ENCODE measurements around the gene TSHZ2.

The TSHZ2 gene

GRCh38 chr20:52992632-52993031 lies 20.5 kb downstream of the TSHZ2 start:
- CTCF ChIA-PET = no interaction called here
- DNase-seq (ENCODE audit: extremely low spot score) = no peak
- no peak for TF ChIP-seq SUZ12 (IDR thresholded peaks at IDR 0.05)
- no peak for TF ChIP-seq PKNOX1 (IDR thresholded peaks at IDR 0.05)
- TF ChIP-seq HDGF (IDR thresholded peaks at IDR 0.05; ENCODE audit: borderline replicate concordance) = no peak
- no peak for TF ChIP-seq FOXA1 (IDR thresholded peaks at IDR 0.05)
- no peak for TF ChIP-seq LEF1 (IDR thresholded peaks at IDR 0.05; ENCODE audit: borderline replicate concordance)
- TF ChIP-seq ZNF384 (IDR thresholded peaks at IDR 0.05) = no peak
- TF ChIP-seq L3MBTL2 (conservative IDR thresholded peaks at IDR 0.05) = no peak
- no peak for TF ChIP-seq NFRKB (IDR thresholded peaks at IDR 0.05)
- TF ChIP-seq BHLHE40 (IDR thresholded peaks at IDR 0.05; ENCODE audit: borderline replicate concordance) = no peak
- TF ChIP-seq SP1 (IDR thresholded peaks at IDR 0.05) = no peak
- no peak for TF ChIP-seq TARDBP (IDR thresholded peaks at IDR 0.05)
- TF ChIP-seq CTBP1 (IDR thresholded peaks at IDR 0.05; ENCODE audit: borderline replicate concordance) = no peak
- no peak for TF ChIP-seq FOXK2 (IDR thresholded peaks at IDR 0.05)
- no peak for TF ChIP-seq ELF4 (IDR thresholded peaks at IDR 0.05)
- POLR2A ChIA-PET = no interaction called here

GRCh38 chr20:52993076-52993475 lies 20.9 kb downstream of the TSHZ2 start:
- CTCF ChIA-PET = no interaction called here
- no peak for DNase-seq (ENCODE audit: extremely low spot score)
- TF ChIP-seq NFRKB (IDR thresholded peaks at IDR 0.05) = no peak
- no peak for TF ChIP-seq TARDBP (IDR thresholded peaks at IDR 0.05)
- TF ChIP-seq SUZ12 (IDR thresholded peaks at IDR 0.05) = no peak
- no peak for TF ChIP-seq SP1 (IDR thresholded peaks at IDR 0.05)
- no peak for TF ChIP-seq CTBP1 (IDR thresholded peaks at IDR 0.05; ENCODE audit: borderline replicate concordance)
- no peak for TF ChIP-seq BHLHE40 (IDR thresholded peaks at IDR 0.05; ENCODE audit: borderline replicate concordance)
- TF ChIP-seq LEF1 (IDR thresholded peaks at IDR 0.05; ENCODE audit: borderline replicate concordance) = no peak
- TF ChIP-seq ZNF384 (IDR thresholded peaks at IDR 0.05) = no peak
- TF ChIP-seq ARNT (IDR thresholded peaks at IDR 0.05) = no peak
- POLR2A ChIA-PET = no interaction called here

- DNase-seq (ENCODE audit: extremely low spot score) = no peak
- ChIA-PET POLR2A (no interaction called here), CTCF (no interaction called here)
- TF ChIP-seq PKNOX1 (IDR thresholded peaks at IDR 0.05) (no peak), CTBP1 (IDR thresholded peaks at IDR 0.05; ENCODE audit: borderline replicate concordance) (no peak), BHLHE40 (IDR thresholded peaks at IDR 0.05; ENCODE audit: borderline replicate concordance) (no peak), LEF1 (IDR thresholded peaks at IDR 0.05; ENCODE audit: borderline replicate concordance) (no peak), FOXK2 (IDR thresholded peaks at IDR 0.05) (no peak), NFRKB (IDR thresholded peaks at IDR 0.05) (no peak)
Observed at GRCh38 chr20:52994184-52994970, 22.2 kb downstream of the TSHZ2 start.

- ChIA-PET POLR2A (no interaction called here), CTCF (no interaction called here)
Observed at GRCh38 chr20:52996130-52996529, 24.0 kb downstream of the TSHZ2 start.

GRCh38 chr20:52996658-52997057 lies 24.5 kb downstream of the TSHZ2 start:
- TF ChIP-seq SUZ12 (IDR thresholded peaks at IDR 0.05) (no peak), ELF4 (IDR thresholded peaks at IDR 0.05) (no peak), BHLHE40 (IDR thresholded peaks at IDR 0.05; ENCODE audit: borderline replicate concordance) (no peak), HDGF (IDR thresholded peaks at IDR 0.05; ENCODE audit: borderline replicate concordance) (no peak)
- CTCF ChIA-PET = no interaction called here
- DNase-seq (ENCODE audit: extremely low spot score) = no peak
- POLR2A ChIA-PET = no interaction called here

More at GRCh38 chr20:52996130-52996529, 24.0 kb downstream of the TSHZ2 start:
- no peak for DNase-seq (ENCODE audit: extremely low spot score)
- no peak for TF ChIP-seq TARDBP (IDR thresholded peaks at IDR 0.05)
- no peak for TF ChIP-seq HDGF (IDR thresholded peaks at IDR 0.05; ENCODE audit: borderline replicate concordance)
- TF ChIP-seq SUZ12 (IDR thresholded peaks at IDR 0.05) = no peak
- TF ChIP-seq PKNOX1 (IDR thresholded peaks at IDR 0.05) = no peak
- TF ChIP-seq ZNF384 (IDR thresholded peaks at IDR 0.05) = no peak
- no peak for TF ChIP-seq NFRKB (IDR thresholded peaks at IDR 0.05)
- no peak for TF ChIP-seq FOXA1 (IDR thresholded peaks at IDR 0.05)
- no peak for TF ChIP-seq FOXK2 (IDR thresholded peaks at IDR 0.05)
- TF ChIP-seq CTBP1 (IDR thresholded peaks at IDR 0.05; ENCODE audit: borderline replicate concordance) = no peak
- TF ChIP-seq BHLHE40 (IDR thresholded peaks at IDR 0.05; ENCODE audit: borderline replicate concordance) = no peak
- TF ChIP-seq SP1 (IDR thresholded peaks at IDR 0.05) = no peak
- no peak for TF ChIP-seq FOXM1 (IDR thresholded peaks at IDR 0.05; ENCODE audit: borderline replicate concordance)
- TF ChIP-seq L3MBTL2 (conservative IDR thresholded peaks at IDR 0.05) = no peak
- TF ChIP-seq ARNT (IDR thresholded peaks at IDR 0.05) = no peak
- no peak for TF ChIP-seq LEF1 (IDR thresholded peaks at IDR 0.05; ENCODE audit: borderline replicate concordance)
- no peak for TF ChIP-seq ELF4 (IDR thresholded peaks at IDR 0.05)

- TF ChIP-seq LEF1 (IDR thresholded peaks at IDR 0.05; ENCODE audit: borderline replicate concordance) = no peak
- TF ChIP-seq NFRKB (IDR thresholded peaks at IDR 0.05) = no peak
- no peak for TF ChIP-seq ZNF384 (IDR thresholded peaks at IDR 0.05)
- no peak for TF ChIP-seq TARDBP (IDR thresholded peaks at IDR 0.05)
- no peak for TF ChIP-seq L3MBTL2 (conservative IDR thresholded peaks at IDR 0.05)
- no peak for TF ChIP-seq FOXK2 (IDR thresholded peaks at IDR 0.05)
- TF ChIP-seq CTBP1 (IDR thresholded peaks at IDR 0.05; ENCODE audit: borderline replicate concordance) = no peak
- no peak for TF ChIP-seq FOXM1 (IDR thresholded peaks at IDR 0.05; ENCODE audit: borderline replicate concordance)
- no peak for TF ChIP-seq FOXA1 (IDR thresholded peaks at IDR 0.05)
- no peak for TF ChIP-seq PKNOX1 (IDR thresholded peaks at IDR 0.05)
- TF ChIP-seq SUZ12 (IDR thresholded peaks at IDR 0.05) = no peak
- TF ChIP-seq ARNT (IDR thresholded peaks at IDR 0.05) = no peak
- ChIA-PET POLR2A (no interaction called here), CTCF (no interaction called here)
- DNase-seq (ENCODE audit: extremely low spot score) = no peak
Observed at GRCh38 chr20:52998268-52998667, 26.1 kb downstream of the TSHZ2 start.

All from HEK293T (cell line).